CD4-positive, alpha-beta T cell treated with Interleukin-1 beta for 1 hour (primary cell): ENCODE results near the gene HNRNPR.
"Not testable (repeated sequence)": the region's sequence is repeated elsewhere in the genome, so short reads cannot be mapped to it uniquely, and the experiment has no call there.

ENCODE experiments used
- DNase-seq, 2 donors: peaks; one replicate each; pipeline ENCODE4 v3.0.0-alpha.2; 2020 to 2022

Gene HNRNPR

DNA sequence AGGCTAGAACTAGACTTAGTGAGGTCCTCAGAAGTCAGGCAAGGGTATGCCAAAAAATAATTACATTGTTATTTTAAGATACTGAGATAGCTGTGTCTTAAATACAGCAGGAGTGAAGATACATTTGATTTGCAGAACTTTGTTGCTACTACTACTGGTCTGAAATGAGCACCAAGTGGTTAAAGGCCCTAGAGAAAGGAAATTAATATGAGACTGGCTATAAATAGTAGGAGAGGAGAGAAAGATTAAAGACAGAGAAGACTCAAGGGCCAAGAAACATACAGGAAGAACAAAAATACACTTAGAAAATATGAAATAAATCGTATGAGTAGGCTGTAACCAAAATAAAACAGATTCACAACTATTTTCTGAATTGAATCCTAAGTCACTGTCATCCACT is 21.3 kb downstream of the HNRNPR start:
- no peak for DNase-seq

DNA sequence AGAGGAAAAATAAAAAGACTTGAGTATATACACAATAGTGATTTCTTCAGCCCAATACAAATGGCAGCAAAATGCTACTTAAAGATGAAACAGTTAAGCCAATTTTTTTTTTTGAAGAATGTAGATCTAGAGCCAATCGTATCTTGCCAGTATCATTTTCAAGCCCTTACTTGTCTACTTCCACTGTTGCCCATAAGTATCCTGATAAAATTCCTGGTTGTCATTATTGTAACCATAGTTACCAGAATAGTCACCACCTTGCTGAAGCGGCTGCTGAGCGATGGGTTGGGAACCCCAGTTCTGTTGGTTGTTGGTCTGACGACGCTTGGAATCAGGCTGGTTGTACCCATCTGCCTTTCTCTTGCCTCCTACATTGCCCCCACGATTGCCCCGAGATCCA is 33.8 kb downstream of the HNRNPR start:
- not testable (repeated sequence) for DNase-seq

DNA sequence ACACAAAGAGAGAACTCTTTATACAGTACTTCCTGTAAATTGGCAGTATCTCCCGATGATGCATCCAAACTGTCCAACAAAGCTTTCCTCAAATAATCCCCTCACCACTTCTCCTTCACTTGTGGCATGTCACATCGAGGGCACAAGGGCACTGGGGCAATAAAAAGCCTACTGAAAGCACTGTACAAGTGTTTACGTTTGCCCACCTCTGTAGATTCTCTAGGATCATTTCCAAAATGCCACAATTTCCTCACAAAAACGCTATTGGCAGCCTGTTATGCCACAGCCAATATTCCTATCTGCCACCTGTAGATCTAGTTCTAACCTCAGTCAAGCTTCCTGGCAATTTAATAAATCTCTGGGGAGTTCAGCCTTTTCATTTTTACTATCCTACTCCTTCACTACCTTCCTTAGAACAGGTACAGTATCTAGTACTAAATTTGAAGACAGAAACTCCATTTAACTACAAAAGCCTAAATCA is 39.9 kb downstream of the HNRNPR start:
- DNase-seq = no peak

GRCh38 chr1:23303524-23303923 is 40.6 kb downstream of the HNRNPR start:
- DNase-seq = no peak

- DNase-seq = no peak
Measured at GRCh38 chr1:23296931-23297330, 47.2 kb downstream of the HNRNPR start.

- DNase-seq = no peak
Measured at GRCh38 chr1:23291706-23292105, 52.4 kb downstream of the HNRNPR start.

GRCh38 chr1:23290836-23291565 is 53.1 kb downstream of the HNRNPR start:
- DNase-seq = no peak

- no peak for DNase-seq
Measured at GRCh38 chr1:23288671-23289070, 55.4 kb downstream of the HNRNPR start.

DNA sequence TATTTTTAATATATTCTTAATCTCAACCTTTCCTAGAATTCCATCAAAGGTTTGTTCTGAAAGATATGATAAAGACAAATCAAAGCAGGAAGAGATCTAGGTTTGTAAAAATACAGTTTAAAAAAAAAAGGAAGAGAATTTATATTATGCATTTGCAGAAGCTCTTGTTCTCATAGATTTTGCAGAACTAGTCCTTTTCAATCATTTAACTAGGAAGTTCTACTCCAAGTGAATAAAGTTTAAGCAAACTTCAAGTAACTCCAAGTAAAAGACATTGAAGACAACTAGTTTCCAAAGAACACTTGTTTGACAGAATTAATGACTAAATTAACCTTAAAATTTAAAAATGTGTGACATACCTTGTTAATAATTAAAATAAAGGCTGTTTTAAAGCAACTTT is 55.9 kb downstream of the HNRNPR start:
- no peak for DNase-seq

GRCh38 chr1:23286401-23286800 is 57.7 kb downstream of the HNRNPR start:
- no peak for DNase-seq

DNA sequence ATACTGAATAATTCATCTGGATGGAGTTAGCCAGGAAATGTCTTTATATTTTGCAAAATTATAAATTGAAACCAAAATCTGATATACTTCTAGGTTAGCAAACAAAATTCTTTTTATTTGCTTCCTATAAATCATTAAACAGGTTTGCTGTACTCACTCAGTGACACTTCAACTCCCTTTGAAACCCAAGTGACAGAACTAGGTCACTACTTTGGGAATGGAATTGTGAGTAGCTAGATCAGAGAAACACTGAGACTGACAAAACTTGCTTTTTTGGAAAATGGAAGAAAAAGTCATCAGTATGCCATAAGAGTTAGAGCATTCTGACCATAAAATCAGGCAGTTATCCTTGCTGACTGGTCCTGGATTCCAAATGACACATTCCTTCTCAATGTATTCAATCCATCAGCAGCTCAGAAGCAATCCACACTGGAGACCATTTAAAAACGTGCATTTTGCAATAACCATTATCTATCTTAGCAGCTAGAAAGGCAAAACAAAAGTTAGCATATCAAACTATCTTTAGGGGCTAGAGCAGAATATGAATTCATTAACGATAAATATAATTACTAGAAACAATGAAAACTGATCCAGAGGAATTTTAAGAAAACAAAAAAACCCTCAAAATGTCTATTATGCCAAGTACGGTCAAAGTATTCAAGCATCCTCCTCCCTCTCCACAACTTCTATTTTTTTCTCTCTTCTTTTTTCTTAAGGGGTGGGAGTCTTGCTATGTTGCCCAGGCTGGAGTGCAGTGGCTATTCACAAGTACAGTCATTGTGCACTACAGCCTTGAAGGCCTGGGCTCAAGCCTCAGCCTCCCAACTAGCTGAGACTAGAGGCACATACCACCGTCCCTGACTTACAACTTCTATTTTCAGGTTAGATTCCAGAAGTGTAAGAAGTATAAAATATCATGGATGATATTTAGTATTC is 60.1 kb downstream of the HNRNPR start:
- DNase-seq = no peak

- no peak for DNase-seq
Measured at GRCh38 chr1:23282957-23283356, 61.1 kb downstream of the HNRNPR start.

DNA sequence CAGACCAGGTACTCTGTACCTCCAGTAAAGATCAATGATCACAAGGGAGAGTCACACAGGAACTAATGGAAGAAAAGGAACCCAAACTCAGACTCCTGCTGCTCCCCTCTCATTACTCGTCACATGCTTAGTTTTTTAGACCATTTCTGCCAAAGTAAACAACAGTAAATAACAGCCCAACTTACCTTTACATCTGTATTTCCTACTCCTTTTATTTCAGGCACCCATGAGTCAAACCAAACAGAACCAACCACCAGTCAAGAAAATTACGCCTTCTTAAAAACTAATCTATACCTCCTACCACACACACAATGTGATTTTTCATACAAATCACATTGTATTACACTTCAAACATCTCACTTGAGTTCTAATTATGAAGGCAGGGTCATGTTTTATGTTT is 65.4 kb downstream of the HNRNPR start:
- DNase-seq = no peak

- DNase-seq = no peak
Measured at GRCh38 chr1:23276531-23276930, 67.6 kb downstream of the HNRNPR start.

- no peak for DNase-seq
Measured at GRCh38 chr1:23274134-23274505, 70.0 kb downstream of the HNRNPR start.

GRCh38 chr1:23273450-23274133 is 70.5 kb downstream of the HNRNPR start:
- DNase-seq = no peak

- no peak for DNase-seq
Measured at GRCh38 chr1:23263380-23263887, 80.7 kb downstream of the HNRNPR start.

- not testable (repeated sequence) for DNase-seq
Measured at GRCh38 chr1:23258082-23258481, 86.0 kb downstream of the HNRNPR start.

GRCh38 chr1:23257371-23257770 is 86.7 kb downstream of the HNRNPR start:
- not testable (repeated sequence) for DNase-seq
